GM21723 (cell line): Measurements from ENCODE around the gene LYPD3.

Source experiments
- ATAC-seq: cut with Tn5 transposase; IDR thresholded peaks from one replicate; pipeline ENCODE4 v1.9.1; 2021; ENCODE audit warnings: mild to moderate bottlenecking, moderate library complexity; ENCODE audit not compliant: unreplicated experiment

Gene LYPD3

DNA sequence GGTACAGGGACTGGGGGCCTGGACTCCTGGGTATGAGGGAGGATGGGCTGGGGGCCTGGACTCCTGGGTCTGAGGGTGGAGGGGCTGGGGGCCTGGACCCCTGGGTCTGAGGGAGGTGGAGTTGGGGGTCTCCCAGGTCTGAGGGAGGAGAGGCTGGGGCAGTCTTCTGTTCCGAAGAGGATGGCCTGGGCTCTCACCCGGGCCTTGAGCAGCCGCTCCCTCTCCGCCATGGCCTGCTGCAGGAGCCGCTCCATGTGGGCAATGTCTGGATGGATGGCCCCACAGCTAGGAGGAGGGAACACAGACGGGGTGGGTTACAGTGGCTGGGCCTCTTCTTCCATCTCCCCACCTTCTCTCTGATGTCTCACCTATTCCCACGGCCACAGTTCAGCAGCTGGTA is 21.0 kb upstream of the LYPD3 start:
- ATAC-seq, result no peak

- ATAC-seq, result no peak
Measured at GRCh38 chr19:43485951-43486350, 20.5 kb upstream of the LYPD3 start.

- ATAC-seq, result no peak
Measured at GRCh38 chr19:43483281-43483680, 17.9 kb upstream of the LYPD3 start.

GRCh38 chr19:43482193-43482592 is 16.8 kb upstream of the LYPD3 start:
- no peak for ATAC-seq

DNA sequence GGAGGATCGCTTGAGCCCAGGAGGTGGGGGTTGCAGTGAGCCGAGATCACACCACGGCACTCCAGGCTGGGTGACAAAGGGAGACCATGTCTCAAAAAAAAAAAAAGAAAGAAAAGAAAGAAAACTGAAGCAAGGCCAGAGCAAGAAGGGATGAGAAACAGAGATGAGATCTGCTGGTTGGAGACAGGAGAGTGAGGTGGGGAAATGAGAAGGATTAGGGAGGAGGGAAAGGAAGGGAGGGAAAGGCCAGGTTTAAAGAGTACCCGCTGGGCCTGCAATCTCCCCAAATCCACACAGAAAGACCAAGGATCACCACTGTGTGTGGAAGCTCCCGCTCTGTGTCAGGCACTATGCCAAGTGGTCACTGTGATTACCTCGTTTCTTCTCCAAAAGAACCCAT is 16.3 kb upstream of the LYPD3 start:
- ATAC-seq, result no peak

DNA sequence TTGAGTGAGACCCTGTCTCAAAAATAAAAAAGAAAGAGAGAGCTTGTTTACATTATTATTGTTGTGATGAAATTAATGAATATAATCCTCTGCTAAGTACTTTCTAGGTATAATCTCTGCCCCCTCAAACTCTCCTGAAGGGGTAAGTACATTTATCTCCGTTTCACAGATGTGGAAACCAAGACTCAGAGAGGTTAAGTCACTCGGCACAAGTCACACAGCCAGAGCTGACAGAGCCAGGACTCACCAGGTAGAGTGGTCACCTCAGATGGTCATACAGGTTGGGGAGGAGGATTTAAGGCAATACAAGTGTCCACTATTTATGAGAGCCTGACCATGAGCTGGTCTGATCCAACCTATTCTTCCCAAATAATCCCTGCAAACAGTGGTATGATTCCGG is 15.2 kb upstream of the LYPD3 start:
- ATAC-seq, result no peak

DNA sequence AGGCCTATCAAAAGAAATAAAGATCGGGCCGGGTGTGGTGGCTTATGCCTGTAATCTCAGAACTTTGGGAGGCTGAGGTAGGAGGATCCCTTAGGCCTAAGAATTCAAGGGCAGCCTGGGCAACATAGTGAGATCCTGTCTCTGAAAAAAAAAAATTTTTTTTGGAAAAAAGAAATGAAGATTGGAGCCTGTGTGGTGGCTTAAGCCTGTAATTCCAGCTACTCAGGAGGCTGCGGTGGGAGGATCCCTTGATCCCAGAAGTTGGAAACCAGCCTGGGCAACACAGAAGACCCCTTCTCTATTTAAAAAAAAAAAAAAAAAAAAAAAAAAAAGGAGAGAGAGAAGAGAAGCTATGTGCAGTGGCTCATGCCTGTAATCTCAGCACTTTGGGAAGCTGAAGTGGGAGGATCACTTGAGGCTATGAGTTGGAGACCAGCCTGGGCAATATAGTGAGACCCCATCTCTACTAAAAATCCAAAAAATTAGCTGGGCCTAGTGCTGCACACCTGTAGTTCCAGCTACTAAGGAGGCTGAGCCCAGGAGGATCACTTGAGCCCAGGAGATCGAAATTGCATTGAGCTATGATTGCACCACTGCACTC is 14.7 kb upstream of the LYPD3 start:
- ATAC-seq, result no peak

DNA sequence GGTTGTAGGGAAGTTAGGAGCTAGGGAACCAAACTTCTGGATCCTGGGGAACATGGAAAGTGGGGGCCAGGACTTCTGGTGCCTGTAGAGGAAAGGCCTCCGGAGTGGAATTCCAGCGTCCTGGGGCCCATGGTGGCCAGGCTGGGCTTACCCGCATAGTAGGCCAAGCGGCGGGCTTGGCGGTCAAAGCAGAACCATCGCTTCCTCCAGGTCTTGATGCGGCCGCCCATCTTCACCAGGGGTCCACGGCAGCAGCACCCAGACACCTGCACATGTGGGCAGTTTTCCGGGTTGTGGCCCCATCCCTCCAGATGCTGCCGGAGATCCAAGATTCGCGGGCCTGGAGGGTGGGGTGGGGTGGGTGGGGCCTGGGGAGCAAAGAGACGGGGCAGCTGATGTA is 13.8 kb upstream of the LYPD3 start:
- no peak for ATAC-seq

DNA sequence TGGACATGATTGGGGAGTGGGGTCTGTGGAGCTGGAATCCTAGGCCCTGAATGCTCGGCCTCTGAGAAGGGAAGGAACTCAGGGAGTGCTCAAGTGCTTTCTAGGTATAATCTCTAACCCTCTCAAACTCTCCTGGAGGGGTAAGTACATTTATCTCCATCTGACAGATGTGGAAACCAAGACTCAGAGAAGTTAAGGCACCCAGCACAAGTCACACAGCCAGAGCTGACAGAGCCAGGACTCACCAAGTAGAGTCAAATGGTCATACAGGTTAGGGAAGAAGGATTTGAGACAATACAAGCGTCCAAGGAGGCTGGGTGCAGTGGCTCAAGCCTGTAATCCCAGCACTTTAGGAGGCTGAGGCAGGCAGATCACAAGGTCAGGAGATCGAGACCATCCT is 12.9 kb upstream of the LYPD3 start:
- ATAC-seq, result no peak

GRCh38 chr19:43476606-43477005 is 11.2 kb upstream of the LYPD3 start:
- no peak for ATAC-seq

DNA sequence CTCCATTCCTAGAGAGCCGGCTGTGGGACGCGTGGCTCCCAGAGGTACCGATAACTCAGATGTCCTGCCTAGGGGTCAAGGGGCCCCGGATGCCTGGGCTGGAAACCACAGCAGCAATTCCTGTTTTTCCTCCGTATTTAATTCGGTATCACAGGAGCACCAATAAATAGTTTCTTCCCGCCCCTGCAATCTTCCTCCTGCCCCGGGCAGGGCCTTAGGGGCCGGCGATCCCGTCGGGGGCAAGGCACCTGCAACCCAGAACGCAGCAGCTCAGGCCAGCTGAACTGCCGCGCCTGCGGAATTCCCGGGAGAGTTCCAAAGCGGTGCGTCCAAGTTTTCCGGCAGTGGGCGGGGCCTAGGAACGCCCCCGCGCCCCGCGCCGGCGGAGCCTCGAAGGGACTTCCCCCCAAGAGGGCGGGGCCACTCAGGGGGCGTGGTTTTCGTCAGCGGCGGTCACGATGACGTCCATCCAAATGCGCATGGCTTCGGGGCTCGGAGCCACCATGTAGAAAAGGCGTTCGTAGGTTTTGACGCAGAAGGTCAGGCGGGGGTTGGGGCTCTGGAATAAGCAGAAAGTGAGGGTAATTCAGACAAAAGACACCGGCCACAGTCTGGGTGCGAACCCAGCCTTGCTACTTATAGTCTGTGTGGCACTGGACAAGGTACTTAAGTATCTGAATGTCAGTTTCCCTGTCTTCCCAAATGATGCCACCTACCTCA is 9.7 kb upstream of the LYPD3 start:
- peak; percentile 62 for ATAC-seq

DNA sequence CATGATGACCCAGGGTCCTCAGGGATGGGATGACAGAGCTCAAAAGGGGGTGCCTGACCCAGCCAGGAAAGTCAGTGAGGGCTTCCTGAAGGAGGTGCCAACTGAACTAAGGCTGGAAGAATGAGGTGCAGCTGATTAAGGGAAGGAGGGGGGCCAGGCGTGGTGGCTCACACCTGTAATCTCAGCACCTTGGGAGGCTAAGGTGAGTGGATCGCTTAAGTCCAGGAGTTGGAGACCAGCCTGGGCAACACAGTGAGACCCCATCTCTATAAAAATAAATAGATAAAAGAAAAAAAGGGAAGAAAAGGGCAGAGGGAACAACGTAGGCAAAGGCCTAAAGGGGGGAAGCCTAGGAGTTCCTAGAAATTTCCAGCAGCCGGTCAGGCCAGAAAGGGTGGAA is 9.1 kb upstream of the LYPD3 start:
- no peak for ATAC-seq

DNA sequence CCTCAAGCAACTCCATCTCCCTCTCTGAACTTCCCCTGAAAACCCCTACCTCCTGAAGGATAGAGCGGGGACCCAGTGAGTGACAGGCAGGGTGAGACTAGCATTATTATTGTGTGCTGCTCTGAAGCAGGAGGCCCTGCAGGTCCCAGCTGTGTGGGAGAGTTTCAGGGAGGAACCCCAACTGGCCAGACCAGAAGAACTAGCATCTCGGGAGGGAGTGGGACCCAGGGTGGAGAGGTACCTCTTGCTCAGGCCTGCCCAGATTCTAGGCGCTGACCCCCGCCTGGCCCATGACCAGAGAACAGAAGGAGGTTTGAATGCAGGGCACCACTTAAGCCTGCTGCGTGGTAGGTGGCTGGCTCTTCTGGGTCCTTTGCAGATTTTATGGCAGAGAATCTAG is 5.7 kb upstream of the LYPD3 start:
- ATAC-seq, result no peak

- no peak for ATAC-seq
Measured at GRCh38 chr19:43470288-43470687, 4.9 kb upstream of the LYPD3 start.

DNA sequence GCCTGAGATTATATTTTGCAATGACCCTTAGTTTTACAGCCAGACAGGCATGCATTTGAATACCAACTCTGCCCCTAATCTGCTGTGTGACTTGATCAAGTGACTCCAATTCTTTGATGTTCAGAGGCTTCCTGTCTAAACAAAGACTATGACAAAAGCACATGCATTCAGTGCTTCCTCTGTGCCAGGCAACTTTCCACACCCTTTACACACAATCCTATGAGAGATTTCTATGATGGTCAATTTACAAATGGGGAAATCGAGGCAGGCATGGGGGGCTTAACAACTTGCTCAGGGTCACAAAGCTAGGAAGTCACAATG is 3.7 kb upstream of the LYPD3 start:
- no peak for ATAC-seq

GRCh38 chr19:43468354-43469159 is 3.1 kb upstream of the LYPD3 start:
- ATAC-seq, result no peak

DNA sequence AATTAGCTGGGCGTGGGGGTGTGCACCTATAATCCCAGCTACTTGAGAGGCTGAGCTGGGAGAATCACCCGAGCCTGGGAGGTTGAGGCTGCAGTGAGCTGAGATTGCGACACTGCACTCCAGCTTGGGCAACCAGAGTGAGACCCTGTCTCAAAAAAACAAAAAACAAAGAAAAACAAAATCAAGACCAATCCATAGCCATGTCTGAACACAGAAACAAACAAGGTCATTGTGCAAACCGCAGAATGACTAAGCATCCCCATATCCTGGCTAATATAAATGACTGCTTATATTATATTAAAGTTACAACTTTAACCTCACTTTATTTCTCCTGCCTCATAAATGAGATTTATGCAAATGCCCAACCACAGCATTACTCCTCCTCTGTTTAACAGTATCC is 2.3 kb upstream of the LYPD3 start:
- no peak for ATAC-seq

GRCh38 chr19:43467276-43467675 is 1.9 kb upstream of the LYPD3 start:
- ATAC-seq, result no peak

DNA sequence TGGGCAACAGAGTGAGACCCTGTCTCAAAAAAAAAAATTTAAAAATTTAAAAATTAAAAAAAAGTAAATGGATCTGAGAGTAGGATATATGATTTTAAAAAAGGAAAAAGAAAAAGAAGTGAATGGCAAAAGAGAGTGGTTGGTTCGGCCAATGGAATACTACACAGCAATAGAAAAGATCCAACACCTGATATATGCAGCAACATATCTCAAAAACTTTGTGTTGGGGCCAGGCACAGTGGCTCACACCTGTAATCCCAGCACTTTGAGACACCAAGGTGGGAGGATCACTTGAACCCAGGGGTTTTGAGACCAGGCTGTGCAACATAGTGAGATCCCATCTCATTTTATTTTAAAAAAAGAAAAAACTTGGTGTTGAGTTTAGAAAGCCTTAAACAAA is 1.4 kb upstream of the LYPD3 start:
- no peak for ATAC-seq

- ATAC-seq, result peak; percentile 59
Measured at GRCh38 chr19:43464134-43464775, 1.2 kb downstream of the LYPD3 start.

- peak; percentile 74 for ATAC-seq
Measured at GRCh38 chr19:43463381-43464133, 1.9 kb downstream of the LYPD3 start.
